Left ventricle myocardium inferior (tissue), 1 donor: Measurements from ENCODE around the gene CARD19. TPM values are rescaled to one million over a fixed set of nuclear protein-coding genes. Genes with fewer than 3 reads are reported as not detected.

Experiments
- DNase-seq: peaks from one replicate; pipeline ENCODE4 v3.0.0-alpha.2; 2020
- H3K27ac ChIP-seq: fragments of 200-600 bp; replicated peaks from 2 replicates; pipeline ENCODE4 v1.8.0; 2021
- H3K27me3 ChIP-seq: fragments of 200-600 bp; 2 replicates; pipeline ENCODE4 v1.8.0; 2021; ENCODE audit warnings: low read depth
- H3K36me3 ChIP-seq: fragments of 200-600 bp; 2 replicates; pipeline ENCODE4 v1.8.0; 2021
- H3K4me1 ChIP-seq: fragments of 200-600 bp; 2 replicates; pipeline ENCODE4 v1.8.0; 2021
- H3K4me3 ChIP-seq: fragments of 200-600 bp; 2 replicates; pipeline ENCODE4 v1.8.0; 2021; ENCODE audit warnings: mild to moderate bottlenecking, moderate library complexity
- H3K9me3 ChIP-seq: fragments of 200-600 bp; replicated peaks from 2 replicates; pipeline ENCODE4 v1.8.0; 2021
- intact Hi-C: fragments of 100-400 bp; cut with micrococcal nuclease; formaldehyde crosslinking; loops from one replicate; pipeline ENCODE4 v1.11.0; 2022
- total RNA-seq: library from RNA; stranded (reverse); fragmentation: NEBNext Ultra II Directional; extraction: Animal tissue kit (Norgen Biotek cat#: 25700); gene quantifications from one replicate; pipeline ENCODE4 v1.2.1, GENCODE V29; 2021
- TF ChIP-seq, protein P1 (sequence below): fragments of 200-600 bp; IDR thresholded peaks from 2 replicates; pipeline ENCODE4 v1.8.0; 2021; ENCODE audit warnings: antibody characterized with exemption, mild to moderate bottlenecking, borderline replicate concordance
- donor health status: DM: no; HTN: yes; CAD: no; lungs with severe emphysema.

CARD19 gene
- total RNA-seq, 1 donor from 2014 or later, result 35.8 TPM

DNA sequence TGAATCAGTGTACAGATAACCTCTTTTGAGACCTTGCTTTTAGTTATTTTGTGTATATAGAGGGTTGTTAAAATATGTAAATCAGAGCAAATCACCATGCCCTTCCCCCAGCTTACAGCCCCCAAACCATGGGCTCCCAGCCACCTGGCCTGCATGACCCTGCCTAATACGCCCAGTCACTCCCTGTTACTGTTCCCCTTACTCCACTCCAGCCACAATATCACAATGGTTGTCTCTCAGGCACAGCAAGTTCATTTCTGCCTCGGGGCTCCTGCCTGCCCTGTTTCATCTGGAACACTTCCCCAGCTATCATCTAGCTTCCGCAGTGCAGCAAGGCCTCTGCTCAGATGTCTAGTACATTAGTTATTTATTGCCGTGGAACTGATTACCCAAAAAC lies 5.0 kb upstream of the CARD19 start:
- H3K4me1 ChIP-seq, result peaks cover 29% of the 10 kb centered on the region
- no peak for DNase-seq
- H3K4me3 ChIP-seq, result no peak overlapping the region
- intact Hi-C loops, result no loop called here
- H3K9me3 ChIP-seq, result peaks cover 12% of the 10 kb centered on the region
- no peak overlapping the region for H3K27ac ChIP-seq
- H3K27me3 ChIP-seq, result no peaks in the 10 kb centered on the region
- no peaks in the 10 kb centered on the region for H3K36me3 ChIP-seq
- TF ChIP-seq, protein P1, sequence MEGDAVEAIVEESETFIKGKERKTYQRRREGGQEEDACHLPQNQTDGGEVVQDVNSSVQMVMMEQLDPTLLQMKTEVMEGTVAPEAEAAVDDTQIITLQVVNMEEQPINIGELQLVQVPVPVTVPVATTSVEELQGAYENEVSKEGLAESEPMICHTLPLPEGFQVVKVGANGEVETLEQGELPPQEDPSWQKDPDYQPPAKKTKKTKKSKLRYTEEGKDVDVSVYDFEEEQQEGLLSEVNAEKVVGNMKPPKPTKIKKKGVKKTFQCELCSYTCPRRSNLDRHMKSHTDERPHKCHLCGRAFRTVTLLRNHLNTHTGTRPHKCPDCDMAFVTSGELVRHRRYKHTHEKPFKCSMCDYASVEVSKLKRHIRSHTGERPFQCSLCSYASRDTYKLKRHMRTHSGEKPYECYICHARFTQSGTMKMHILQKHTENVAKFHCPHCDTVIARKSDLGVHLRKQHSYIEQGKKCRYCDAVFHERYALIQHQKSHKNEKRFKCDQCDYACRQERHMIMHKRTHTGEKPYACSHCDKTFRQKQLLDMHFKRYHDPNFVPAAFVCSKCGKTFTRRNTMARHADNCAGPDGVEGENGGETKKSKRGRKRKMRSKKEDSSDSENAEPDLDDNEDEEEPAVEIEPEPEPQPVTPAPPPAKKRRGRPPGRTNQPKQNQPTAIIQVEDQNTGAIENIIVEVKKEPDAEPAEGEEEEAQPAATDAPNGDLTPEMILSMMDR, result no peak

DNA sequence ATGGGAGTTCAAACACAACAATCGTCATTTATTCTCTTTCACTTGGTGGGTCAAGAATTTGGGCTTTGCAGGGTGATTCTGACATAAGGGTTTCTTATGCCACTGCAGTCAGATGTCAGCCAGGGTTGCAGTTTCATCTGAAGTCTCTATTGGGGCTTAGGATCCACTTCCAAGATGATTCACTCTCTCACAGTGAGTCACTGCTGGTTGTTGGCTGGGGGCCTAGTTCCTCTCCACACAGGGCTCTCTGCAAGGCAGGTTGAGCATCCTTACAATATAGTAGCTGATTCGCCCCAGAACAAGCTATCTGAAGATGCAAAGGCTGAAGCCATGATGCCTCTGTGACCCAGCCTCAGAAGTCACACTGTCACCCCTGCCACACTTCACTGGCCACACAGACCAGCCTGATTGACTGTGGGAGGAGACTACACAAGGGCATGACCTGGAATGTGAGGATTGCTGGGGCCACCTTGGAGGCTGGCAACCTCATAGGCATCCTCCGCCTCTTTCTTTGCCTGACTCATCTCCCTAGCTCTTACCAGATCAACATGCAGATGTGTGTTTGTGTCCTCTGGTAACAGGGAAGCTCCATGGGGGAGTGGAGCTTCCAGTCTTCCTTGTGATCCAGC lies 4.5 kb upstream of the CARD19 start:
- no peak overlapping the region for H3K4me3 ChIP-seq
- no peak for DNase-seq
- peaks cover 12% of the 10 kb centered on the region for H3K9me3 ChIP-seq
- intact Hi-C loops, result no loop called here
- H3K27ac ChIP-seq, result no peak overlapping the region
- H3K36me3 ChIP-seq, result no peaks in the 10 kb centered on the region
- no peaks in the 10 kb centered on the region for H3K27me3 ChIP-seq
- TF ChIP-seq, protein P1, result no peak
- peaks cover 34% of the 10 kb centered on the region for H3K4me1 ChIP-seq

DNA sequence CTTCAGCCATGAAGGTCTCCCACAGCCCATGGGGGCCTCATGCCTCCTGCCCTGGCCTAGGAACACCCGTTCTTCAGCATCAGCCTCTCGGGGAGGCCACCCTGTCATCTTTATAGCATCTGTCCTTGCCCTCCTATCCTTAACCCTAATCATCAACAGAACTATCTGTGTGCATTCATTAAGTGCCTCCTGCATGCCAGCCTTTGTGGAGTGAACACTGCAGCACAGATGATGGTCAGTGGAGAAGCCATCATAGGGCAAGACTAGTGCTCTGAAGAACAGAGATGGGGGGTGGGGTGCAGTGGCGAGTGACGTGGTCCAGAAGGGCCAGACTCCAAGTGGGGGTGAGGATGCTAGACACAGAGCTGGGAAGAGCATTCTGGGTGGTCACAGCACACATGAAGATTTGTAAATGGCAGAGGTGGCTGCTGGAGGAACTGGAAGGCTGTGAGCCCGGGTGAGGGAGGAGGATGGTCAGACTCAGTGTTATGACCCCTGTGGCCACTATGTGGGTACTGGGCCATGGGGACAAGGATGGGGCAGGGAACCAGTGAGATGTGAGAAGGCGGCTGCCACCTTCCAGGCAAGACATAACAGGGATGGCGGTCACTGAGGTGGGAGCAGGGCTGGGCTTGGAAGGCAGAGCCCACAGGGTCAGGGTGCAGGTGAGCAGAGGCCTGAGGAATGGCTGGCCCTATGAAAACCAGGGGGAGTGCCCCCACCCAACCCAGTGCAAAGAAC lies 3.6 kb upstream of the CARD19 start:
- Histone ChIP-seq H3K27ac (peak overlapping the region; percentile 97), H3K4me1 (peaks cover 43% of the 10 kb centered on the region), H3K36me3 (no peaks in the 10 kb centered on the region), H3K27me3 (no peaks in the 10 kb centered on the region), H3K4me3 (no peak overlapping the region), H3K9me3 (peaks cover 12% of the 10 kb centered on the region)
- TF ChIP-seq, protein P1, result no peak
- no peak for DNase-seq
- intact Hi-C loops, result no loop called here

DNA sequence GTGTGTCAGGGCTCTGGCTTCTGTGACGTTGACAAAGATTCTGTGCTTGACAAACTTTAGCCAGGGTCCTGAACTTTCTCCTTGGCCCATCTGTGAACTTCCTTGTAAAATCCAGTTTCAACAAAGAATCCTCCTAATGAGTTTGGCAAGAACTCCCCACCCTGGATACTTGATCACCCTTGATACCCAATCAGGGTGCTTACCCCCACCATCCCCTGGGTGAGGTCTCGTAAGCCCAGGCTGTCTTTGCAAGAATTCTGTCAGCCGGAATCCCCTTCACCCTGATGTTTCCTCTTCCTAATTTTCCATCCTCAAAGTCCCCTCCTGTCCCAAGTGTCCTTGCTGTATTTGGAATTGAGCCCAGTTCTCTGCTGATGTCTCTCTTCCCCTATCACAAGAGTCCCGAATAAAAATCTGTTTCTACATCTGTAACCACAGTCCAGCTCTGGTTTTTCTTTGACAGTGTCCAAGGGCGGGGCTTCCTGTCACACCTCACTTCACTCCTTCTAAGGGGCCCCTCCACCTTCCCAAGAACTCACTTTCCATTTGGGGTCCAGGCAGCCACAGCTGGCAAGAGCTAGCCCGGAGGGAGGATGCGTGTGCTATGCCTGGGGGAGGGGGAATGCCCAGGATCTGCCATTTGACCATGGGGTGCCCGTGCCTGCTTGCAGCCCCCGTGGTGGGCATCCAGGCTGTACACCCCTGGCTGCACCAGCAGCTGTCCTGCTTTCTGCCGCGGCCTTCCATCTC lies 2.7 kb upstream of the CARD19 start:
- H3K36me3 ChIP-seq, result no peaks in the 10 kb centered on the region
- intact Hi-C loops, result no loop called here
- H3K4me1 ChIP-seq, result peaks cover 52% of the 10 kb centered on the region
- no peaks in the 10 kb centered on the region for H3K27me3 ChIP-seq
- H3K4me3 ChIP-seq, result no peak overlapping the region
- H3K27ac ChIP-seq, result peak overlapping the region; percentile 97
- DNase-seq, result no peak
- H3K9me3 ChIP-seq, result peaks cover 12% of the 10 kb centered on the region
- TF ChIP-seq, protein P1, result no peak

DNA sequence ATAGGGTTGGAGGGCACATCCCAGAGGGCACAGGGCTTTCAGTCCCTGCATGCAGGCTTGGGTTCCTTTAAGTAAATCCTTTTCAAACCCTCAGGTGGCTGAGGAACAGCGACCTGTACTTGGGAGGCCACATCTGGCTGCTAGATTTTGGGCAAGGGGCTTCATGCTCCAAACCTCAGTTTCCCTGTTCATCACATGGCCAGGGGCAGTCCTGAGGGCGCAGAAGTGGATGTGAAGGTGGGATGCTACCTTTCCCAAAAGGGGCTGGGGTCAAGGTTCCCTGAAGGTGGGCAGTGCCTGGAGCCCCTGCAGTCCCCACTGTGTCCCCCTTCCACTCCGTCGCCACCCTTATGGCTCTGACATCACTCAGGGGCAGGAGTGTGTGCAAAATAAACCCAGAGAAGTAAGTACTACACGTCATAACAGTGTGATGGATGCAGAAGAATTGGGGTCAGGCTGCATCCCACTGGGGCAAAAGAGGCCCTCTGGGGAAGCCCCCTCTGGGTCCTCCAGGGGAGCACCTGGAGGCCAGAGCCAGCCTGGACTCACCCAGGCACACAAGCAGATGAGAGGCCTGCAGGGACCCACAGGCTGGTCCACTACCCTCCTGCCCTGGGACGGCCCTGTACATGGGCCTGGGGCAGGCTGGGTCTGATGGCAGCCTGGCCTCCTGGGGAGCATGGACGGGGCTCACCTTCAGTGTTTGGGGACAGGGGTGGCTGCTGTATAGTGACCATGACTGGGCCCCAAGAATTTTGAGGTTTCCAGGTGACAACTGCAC lies 1.9 kb upstream of the CARD19 start:
- TF ChIP-seq, protein P1, result no peak
- Histone ChIP-seq H3K27ac (peak overlapping the region; percentile 97), H3K36me3 (no peaks in the 10 kb centered on the region), H3K4me3 (no peak overlapping the region), H3K9me3 (peaks cover 12% of the 10 kb centered on the region), H3K4me1 (peaks cover 59% of the 10 kb centered on the region), H3K27me3 (no peaks in the 10 kb centered on the region)
- no peak for DNase-seq
- intact Hi-C loops, result no loop called here
